NCI-H2196 treated with DMSO at 0.1 percent for 48 hours (cell line): ENCODE data around the gene FGGY.

Source experiments
- DNase-seq: peaks from one replicate; lab custom pipeline; 2025; ENCODE audit not compliant: unreplicated experiment; lab: John Stamatoyannopoulos, UW

The FGGY gene

GRCh38 chr1:59788825-59789224 lies 491.9 kb downstream of the FGGY start:
- DNase-seq, result no peak

- DNase-seq, result no peak
Observed at GRCh38 chr1:59798600-59798999, 501.7 kb downstream of the FGGY start.

GRCh38 chr1:59803458-59804038 lies 506.7 kb downstream of the FGGY start:
- DNase-seq, result no peak

GRCh38 chr1:59804301-59804700 lies 507.4 kb downstream of the FGGY start:
- DNase-seq, result no peak

- DNase-seq, result no peak
Observed at GRCh38 chr1:59805554-59805953, 508.7 kb downstream of the FGGY start.
